IPS-20b (cell line): Measurements from ENCODE around the gene PPP6R1.

ENCODE experiments used
- H3K27ac ChIP-seq: one replicate; pipeline ENCODE4 v1.5.1; 2013; ENCODE audit warnings: low read length
- H3K27me3 ChIP-seq: 2 replicates; pipeline ENCODE4 v1.6.1; 2013; ENCODE audit warnings: mild to moderate bottlenecking, low read length, inconsistent platforms; ENCODE audit not compliant: insufficient read depth
- H3K36me3 ChIP-seq: 2 replicates; pipeline ENCODE4 v1.6.1; 2013; ENCODE audit warnings: low read depth, mild to moderate bottlenecking, inconsistent platforms, low read length, moderate library complexity; ENCODE audit not compliant: insufficient read depth
- H3K4me1 ChIP-seq: 2 replicates; pipeline ENCODE4 v1.6.1; 2013; ENCODE audit warnings: mild to moderate bottlenecking, control low read depth, inconsistent platforms, low read length, moderate library complexity; ENCODE audit not compliant: insufficient read depth
- H3K4me3 ChIP-seq: 2 replicates; pipeline ENCODE4 v1.5.1; 2013; ENCODE audit warnings: mild to moderate bottlenecking, low read length, inconsistent platforms
- H3K9ac ChIP-seq: 2 replicates; pipeline ENCODE4 v1.6.1; 2013; ENCODE audit warnings: low read depth, mild to moderate bottlenecking, inconsistent platforms, low read length, moderate library complexity
- H3K9me3 ChIP-seq: 2 replicates; pipeline ENCODE4 v1.6.1; 2013; ENCODE audit warnings: mild to moderate bottlenecking, low read depth, low read length, inconsistent platforms; ENCODE audit not compliant: insufficient read depth

Gene PPP6R1

GRCh38 chr19:55258828-55259539 lies at the start of gene PPP6R1:
Gene PPP6R1 (minus strand): TSS chr19:55259017. CDS start chr19:55247103, 11,914 bp downstream.
- Histone ChIP-seq H3K9me3 (no peaks in the 10 kb centered on the region), H3K9ac (peak within 1 kb of the TSS; percentile 84), H3K27ac (peak within 1 kb of the TSS; percentile 66), H3K4me3 (peak within 1 kb of the TSS; percentile 84), H3K36me3 (no peaks in the 10 kb centered on the region; the same call in 1 of the 2 replicates), H3K27me3 (no peaks in the 10 kb centered on the region), H3K4me1 (peaks cover 11% of the 10 kb centered on the region)

GRCh38 chr19:55308281-55308680 lies 49.5 kb upstream of the PPP6R1 start:
- H3K4me3 ChIP-seq, result no peak overlapping the region
- peaks cover 57% of the 10 kb centered on the region for H3K36me3 ChIP-seq
- no peak overlapping the region for H3K9ac ChIP-seq
- H3K27me3 ChIP-seq, result no peaks in the 10 kb centered on the region
- no peaks in the 10 kb centered on the region for H3K4me1 ChIP-seq
- H3K9me3 ChIP-seq, result no peaks in the 10 kb centered on the region
- H3K27ac ChIP-seq, result no peak overlapping the region

- Histone ChIP-seq H3K4me3 (no peak overlapping the region), H3K27ac (no peak overlapping the region), H3K9ac (no peak overlapping the region)
These were observed 47.9 kb upstream of the PPP6R1 start for GRCh38 chr19:55306712-55307111.

GRCh38 chr19:55305983-55306562 lies 47.3 kb upstream of the PPP6R1 start:
- H3K4me1 ChIP-seq, result peaks cover 4% of the 10 kb centered on the region; the same call in 1 of the 2 replicates
- H3K9me3 ChIP-seq, result no peaks in the 10 kb centered on the region
- peaks cover 66% of the 10 kb centered on the region for H3K36me3 ChIP-seq

More at GRCh38 chr19:55306712-55307111, 47.9 kb upstream of the PPP6R1 start:
- Histone ChIP-seq H3K36me3 (peaks cover 66% of the 10 kb centered on the region), H3K9me3 (no peaks in the 10 kb centered on the region), H3K27me3 (no peaks in the 10 kb centered on the region), H3K4me1 (no peaks in the 10 kb centered on the region)

GRCh38 chr19:55305491-55305890 lies 46.7 kb upstream of the PPP6R1 start:
- Histone ChIP-seq H3K4me1 (peaks cover 4% of the 10 kb centered on the region; the same call in 1 of the 2 replicates), H3K36me3 (peaks cover 64% of the 10 kb centered on the region), H3K27ac (no peak overlapping the region), H3K9me3 (no peaks in the 10 kb centered on the region), H3K27me3 (no peaks in the 10 kb centered on the region), H3K4me3 (no peak overlapping the region), H3K9ac (no peak overlapping the region)

More at GRCh38 chr19:55305983-55306562, 47.3 kb upstream of the PPP6R1 start:
- Histone ChIP-seq H3K4me3 (no peak overlapping the region), H3K9ac (no peak overlapping the region), H3K27me3 (no peaks in the 10 kb centered on the region), H3K27ac (no peak overlapping the region)

GRCh38 chr19:55304980-55305379 lies 46.2 kb upstream of the PPP6R1 start:
- no peak overlapping the region for H3K4me3 ChIP-seq
- H3K9ac ChIP-seq, result no peak overlapping the region
- peaks cover 4% of the 10 kb centered on the region; the same call in 1 of the 2 replicates for H3K4me1 ChIP-seq
- H3K27me3 ChIP-seq, result no peaks in the 10 kb centered on the region
- no peaks in the 10 kb centered on the region for H3K9me3 ChIP-seq
- H3K27ac ChIP-seq, result no peak overlapping the region
- peaks cover 61% of the 10 kb centered on the region for H3K36me3 ChIP-seq

GRCh38 chr19:55304279-55304978 lies 45.6 kb upstream of the PPP6R1 start:
- peaks cover 4% of the 10 kb centered on the region; the same call in 1 of the 2 replicates for H3K4me1 ChIP-seq

GRCh38 chr19:55303477-55303876 lies 44.7 kb upstream of the PPP6R1 start:
- peaks cover 57% of the 10 kb centered on the region for H3K36me3 ChIP-seq
- H3K27ac ChIP-seq, result no peak overlapping the region
- no peak overlapping the region for H3K9ac ChIP-seq
- no peaks in the 10 kb centered on the region for H3K9me3 ChIP-seq
- H3K27me3 ChIP-seq, result no peaks in the 10 kb centered on the region
- no peak overlapping the region for H3K4me3 ChIP-seq
- peaks cover 4% of the 10 kb centered on the region; the same call in 1 of the 2 replicates for H3K4me1 ChIP-seq

More at GRCh38 chr19:55304279-55304978, 45.6 kb upstream of the PPP6R1 start:
- Histone ChIP-seq H3K36me3 (peaks cover 61% of the 10 kb centered on the region), H3K9ac (no peak overlapping the region), H3K27ac (no peak overlapping the region), H3K27me3 (no peaks in the 10 kb centered on the region), H3K9me3 (no peaks in the 10 kb centered on the region), H3K4me3 (no peak overlapping the region)

- peak overlapping the region; percentile 2; the same call in 1 of the 2 replicates for H3K4me3 ChIP-seq
- H3K4me1 ChIP-seq, result peaks cover 4% of the 10 kb centered on the region; the same call in 1 of the 2 replicates
- H3K27me3 ChIP-seq, result no peaks in the 10 kb centered on the region
- no peak overlapping the region for H3K9ac ChIP-seq
- peaks cover 58% of the 10 kb centered on the region for H3K36me3 ChIP-seq
- no peaks in the 10 kb centered on the region for H3K9me3 ChIP-seq
- H3K27ac ChIP-seq, result no peak overlapping the region
These were observed 43.5 kb upstream of the PPP6R1 start for GRCh38 chr19:55302318-55302703.

- peaks cover 4% of the 10 kb centered on the region; the same call in 1 of the 2 replicates for H3K4me1 ChIP-seq
- peaks cover 55% of the 10 kb centered on the region for H3K36me3 ChIP-seq
- H3K9ac ChIP-seq, result peak overlapping the region; percentile 35; the same call in 1 of the 2 replicates
- no peaks in the 10 kb centered on the region for H3K9me3 ChIP-seq
- no peaks in the 10 kb centered on the region for H3K27me3 ChIP-seq
- no peak overlapping the region for H3K27ac ChIP-seq
- H3K4me3 ChIP-seq, result peak overlapping the region; percentile 39; the same call in 1 of the 2 replicates
These were observed 42.9 kb upstream of the PPP6R1 start for GRCh38 chr19:55301459-55302317.
